Liver (tissue), 9 donors: ENCODE results near the gene NFIX. TPM values are rescaled to one million over a fixed set of nuclear protein-coding genes. Genes with fewer than 3 reads are reported as not detected.

ENCODE experiments used
- DNase-seq: peaks from one replicate; pipeline ENCODE4 v3.0.0-alpha.2; 2017; ENCODE audit warnings: low spot score
- H3K27ac ChIP-seq, 2 donors: one replicate each; pipeline ENCODE4 v1.7.0; 2013; ENCODE audit warnings: inconsistent platforms in 2 of 2, low read length in 2 of 2, control low read depth in 1 of 2, low read depth in 1 of 2, mild to moderate bottlenecking in 1 of 2
- H3K27me3 ChIP-seq, 4 donors: one replicate each; pipeline versions ENCODE4 v1.6.1 to v1.7.0; 2013; ENCODE audit warnings: low read length in 3 of 4, inconsistent platforms in 1 of 4, mild to moderate bottlenecking in 1 of 4, moderate library complexity in 1 of 4; ENCODE audit not compliant: control insufficient read depth in 4 of 4, insufficient read depth in 4 of 4
- H3K36me3 ChIP-seq, 4 donors: one replicate each; pipeline versions ENCODE4 v1.6.1 to v1.7.0; 2013; ENCODE audit warnings: low read length in 3 of 4, mild to moderate bottlenecking in 3 of 4, low read depth in 1 of 4, moderate library complexity in 1 of 4; ENCODE audit not compliant: control insufficient read depth in 4 of 4, insufficient read depth in 3 of 4
- H3K4me1 ChIP-seq, 4 donors: one replicate each; pipeline versions ENCODE4 v1.6.1 to v1.7.0; 2013; ENCODE audit warnings: low read length in 3 of 4, mild to moderate bottlenecking in 3 of 4, moderate library complexity in 1 of 4; ENCODE audit not compliant: control insufficient read depth in 4 of 4, insufficient read depth in 4 of 4
- H3K4me3 ChIP-seq, 3 donors: one replicate each; pipeline versions ENCODE4 v1.6.1 to v1.7.0; 2013; ENCODE audit warnings: low read length in 3 of 3, control low read depth in 1 of 3, low read depth in 1 of 3, mild to moderate bottlenecking in 1 of 3
- H3K9ac ChIP-seq, 2 donors: one replicate each; pipeline ENCODE4 v1.7.0; 2013; ENCODE audit warnings: low read length in 2 of 2, mild to moderate bottlenecking in 2 of 2, moderate library complexity in 2 of 2, control low read depth in 1 of 2, low read depth in 1 of 2
- H3K9me3 ChIP-seq, 4 donors: one replicate each; pipeline versions ENCODE4 v1.6.1 to v1.7.0; 2013; ENCODE audit warnings: low read length in 3 of 4; ENCODE audit not compliant: control insufficient read depth in 4 of 4
- EGR1 ChIP-seq, 2 donors: IDR thresholded peaks; 2 replicates each; pipeline ENCODE4 v1.6.1; 2016 to 2018; ENCODE audit warnings: antibody characterized with exemption in 2 of 2, low read depth in 2 of 2
- FOXA2 ChIP-seq: IDR thresholded peaks from 2 replicates; pipeline ENCODE4 v1.6.1; 2016; ENCODE audit warnings: antibody characterized with exemption
- GABPA ChIP-seq, 2 donors: IDR thresholded peaks in 1 of 2; conservative IDR thresholded peaks in 1 of 2; 2 replicates each; pipeline ENCODE4 v1.6.1; 2016; ENCODE audit warnings: antibody characterized with exemption in 2 of 2, mild to moderate bottlenecking in 1 of 2, moderate library complexity in 1 of 2
- HNF4A ChIP-seq, 2 donors: conservative IDR thresholded peaks; 2 replicates each; pipeline ENCODE4 v1.6.1; 2016; ENCODE audit warnings: antibody characterized with exemption in 2 of 2, mild to moderate bottlenecking in 2 of 2
- HNF4G ChIP-seq: IDR thresholded peaks from 2 replicates; pipeline ENCODE4 v1.6.1; 2016; ENCODE audit warnings: antibody characterized with exemption
- JUND ChIP-seq, 2 donors: IDR thresholded peaks; 2 replicates each; pipeline ENCODE4 v1.6.1; 2016; ENCODE audit warnings: antibody characterized with exemption in 2 of 2
- NR2F2 ChIP-seq: IDR thresholded peaks from 2 replicates; pipeline ENCODE4 v1.6.1; 2016; ENCODE audit warnings: antibody characterized with exemption
- RXRA ChIP-seq, 2 donors: IDR thresholded peaks; 2 replicates each; pipeline ENCODE4 v1.6.1; 2017 to 2018; ENCODE audit warnings: antibody characterized with exemption in 2 of 2, mild to moderate bottlenecking in 1 of 2
- SP1 ChIP-seq: IDR thresholded peaks from 2 replicates; pipeline ENCODE4 v1.6.1; 2018; ENCODE audit warnings: antibody characterized with exemption, mild to moderate bottlenecking
- TAF1 ChIP-seq: conservative IDR thresholded peaks from 2 replicates; pipeline ENCODE4 v1.6.1; 2016; ENCODE audit warnings: antibody characterized with exemption, mild to moderate bottlenecking
- YY1 ChIP-seq: IDR thresholded peaks from 2 replicates; pipeline ENCODE4 v1.6.1; 2016; ENCODE audit warnings: antibody characterized with exemption, mild to moderate bottlenecking
- ZBTB33 ChIP-seq: IDR thresholded peaks from 2 replicates; pipeline ENCODE4 v1.6.1; 2016; ENCODE audit warnings: antibody characterized with exemption
- WGBS: extraction: QIAGEN DNeasy Blood & Tissue Kit; methylation state at CpG from one replicate; pipeline ENCODE4 v1.1.7; 2013; 5-methylcytosine and 5-hydroxymethylcytosine counted together
- polyA plus RNA-seq, 2 donors: library from polyadenylated mRNA; stranded (reverse) in 1 of 2; unstranded in 1 of 2; fragments of 200-250 nt in 1 of 2; fragments of >200 nt in 1 of 2; fragmentation: Nextera tagmentation in 1 of 2; extraction: Ambion mirVana in 1 of 2; gene quantifications; one replicate each; pipeline versions ENCODE4 v1.2.1 to v1.2.3, GENCODE V29; 2013 to 2015
- total RNA-seq, 2 donors: library from RNA; depleted of rRNA; stranded (reverse); fragments of >200 nt; gene quantifications; one replicate each; pipeline ENCODE4 v1.2.3, GENCODE V29; 2014
- TF ChIP-seq, protein P1 (sequence below): IDR thresholded peaks from 2 replicates; pipeline ENCODE4 v1.6.1; 2016; ENCODE audit warnings: antibody characterized with exemption, mild to moderate bottlenecking
- TF ChIP-seq, protein P2 (sequence below): fragments of 150-350 bp; IDR thresholded peaks from 2 replicates; pipeline ENCODE4 v1.5.1; 2017; ENCODE audit warnings: improper control_type of control experiment, low read depth, low read length; ENCODE audit not compliant: missing input control
- donor health status: healthy.
- donor health status: healthy.
- donor health status: healthy.
- donor health status: healthy.
- donor health status: healthy.

The NFIX gene
- total and polyA plus RNA-seq, 4 donors, result 3.3 to 18.4 (median 12.6) TPM

- Histone ChIP-seq H3K27me3 (no peaks in the 10 kb centered on the region), H3K27ac (peak overlapping the region; percentile 49 to 61), H3K9me3 (no peaks in the 10 kb centered on the region), H3K9ac (no peak overlapping the region), H3K4me1 (peaks cover 12 to 55% (median 29%) of the 10 kb centered on the region in 4 donors), H3K36me3 (peaks cover 0 to 5% (median 2%) of the 10 kb centered on the region in 4 donors), H3K4me3 (no peak overlapping the region)
- no peak for DNase-seq
- no peak for TF ChIP-seq ZBTB33
- no peak for TF ChIP-seq HNF4G
- TF ChIP-seq JUND (IDR thresholded peaks at IDR 0.05), result no peak
- TF ChIP-seq RXRA (IDR thresholded peaks at IDR 0.05), result peak in 1 of 2 donors; percentile 39
- no peak for TF ChIP-seq TAF1
- WGBS, result 74% methylated on average over 25 of the region's 25 CpGs
Measured at GRCh38 chr19:13091400-13092157, 96.3 kb downstream of the NFIX start.

GRCh38 chr19:13092158-13092543 is 96.9 kb downstream of the NFIX start:
- no peak overlapping the region for H3K9ac ChIP-seq

More at GRCh38 chr19:13092158-13092543, 96.9 kb downstream of the NFIX start:
- Histone ChIP-seq H3K9me3 (no peaks in the 10 kb centered on the region), H3K36me3 (peaks cover 0 to 6% (median 2%) of the 10 kb centered on the region in 4 donors), H3K27me3 (no peaks in the 10 kb centered on the region), H3K27ac (peak overlapping the region; percentile 49 to 61), H3K4me3 (no peak overlapping the region), H3K4me1 (peaks cover 14 to 50% (median 29%) of the 10 kb centered on the region in 4 donors)
- WGBS, result 92% methylated on average over 2 of the region's 2 CpGs
- TF ChIP-seq, protein P1, sequence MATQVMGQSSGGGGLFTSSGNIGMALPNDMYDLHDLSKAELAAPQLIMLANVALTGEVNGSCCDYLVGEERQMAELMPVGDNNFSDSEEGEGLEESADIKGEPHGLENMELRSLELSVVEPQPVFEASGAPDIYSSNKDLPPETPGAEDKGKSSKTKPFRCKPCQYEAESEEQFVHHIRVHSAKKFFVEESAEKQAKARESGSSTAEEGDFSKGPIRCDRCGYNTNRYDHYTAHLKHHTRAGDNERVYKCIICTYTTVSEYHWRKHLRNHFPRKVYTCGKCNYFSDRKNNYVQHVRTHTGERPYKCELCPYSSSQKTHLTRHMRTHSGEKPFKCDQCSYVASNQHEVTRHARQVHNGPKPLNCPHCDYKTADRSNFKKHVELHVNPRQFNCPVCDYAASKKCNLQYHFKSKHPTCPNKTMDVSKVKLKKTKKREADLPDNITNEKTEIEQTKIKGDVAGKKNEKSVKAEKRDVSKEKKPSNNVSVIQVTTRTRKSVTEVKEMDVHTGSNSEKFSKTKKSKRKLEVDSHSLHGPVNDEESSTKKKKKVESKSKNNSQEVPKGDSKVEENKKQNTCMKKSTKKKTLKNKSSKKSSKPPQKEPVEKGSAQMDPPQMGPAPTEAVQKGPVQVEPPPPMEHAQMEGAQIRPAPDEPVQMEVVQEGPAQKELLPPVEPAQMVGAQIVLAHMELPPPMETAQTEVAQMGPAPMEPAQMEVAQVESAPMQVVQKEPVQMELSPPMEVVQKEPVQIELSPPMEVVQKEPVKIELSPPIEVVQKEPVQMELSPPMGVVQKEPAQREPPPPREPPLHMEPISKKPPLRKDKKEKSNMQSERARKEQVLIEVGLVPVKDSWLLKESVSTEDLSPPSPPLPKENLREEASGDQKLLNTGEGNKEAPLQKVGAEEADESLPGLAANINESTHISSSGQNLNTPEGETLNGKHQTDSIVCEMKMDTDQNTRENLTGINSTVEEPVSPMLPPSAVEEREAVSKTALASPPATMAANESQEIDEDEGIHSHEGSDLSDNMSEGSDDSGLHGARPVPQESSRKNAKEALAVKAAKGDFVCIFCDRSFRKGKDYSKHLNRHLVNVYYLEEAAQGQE, result no peak
- no peak for TF ChIP-seq YY1
- no peak for TF ChIP-seq GABPA (IDR thresholded peaks at IDR 0.05 in 1 of 2, conservative IDR thresholded peaks at IDR 0.05 in 1 of 2)
- no peak for TF ChIP-seq EGR1 (IDR thresholded peaks at IDR 0.05; ENCODE audit: low read depth in 2 of 2)
- TF ChIP-seq, protein P2, sequence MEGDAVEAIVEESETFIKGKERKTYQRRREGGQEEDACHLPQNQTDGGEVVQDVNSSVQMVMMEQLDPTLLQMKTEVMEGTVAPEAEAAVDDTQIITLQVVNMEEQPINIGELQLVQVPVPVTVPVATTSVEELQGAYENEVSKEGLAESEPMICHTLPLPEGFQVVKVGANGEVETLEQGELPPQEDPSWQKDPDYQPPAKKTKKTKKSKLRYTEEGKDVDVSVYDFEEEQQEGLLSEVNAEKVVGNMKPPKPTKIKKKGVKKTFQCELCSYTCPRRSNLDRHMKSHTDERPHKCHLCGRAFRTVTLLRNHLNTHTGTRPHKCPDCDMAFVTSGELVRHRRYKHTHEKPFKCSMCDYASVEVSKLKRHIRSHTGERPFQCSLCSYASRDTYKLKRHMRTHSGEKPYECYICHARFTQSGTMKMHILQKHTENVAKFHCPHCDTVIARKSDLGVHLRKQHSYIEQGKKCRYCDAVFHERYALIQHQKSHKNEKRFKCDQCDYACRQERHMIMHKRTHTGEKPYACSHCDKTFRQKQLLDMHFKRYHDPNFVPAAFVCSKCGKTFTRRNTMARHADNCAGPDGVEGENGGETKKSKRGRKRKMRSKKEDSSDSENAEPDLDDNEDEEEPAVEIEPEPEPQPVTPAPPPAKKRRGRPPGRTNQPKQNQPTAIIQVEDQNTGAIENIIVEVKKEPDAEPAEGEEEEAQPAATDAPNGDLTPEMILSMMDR, result no peak
- no peak for TF ChIP-seq ZBTB33
- TF ChIP-seq HNF4A (conservative IDR thresholded peaks at IDR 0.05), result no peak
- TF ChIP-seq SP1, result no peak
- no peak for TF ChIP-seq FOXA2
- TF ChIP-seq TAF1, result no peak
- no peak for TF ChIP-seq NR2F2
- no peak for DNase-seq
